GM19351 (cell line): ENCODE data around the gene FREY1.
"Not testable (repeated sequence)": the region's sequence is repeated elsewhere in the genome, so short reads cannot be mapped to it uniquely, and the experiment has no call there.

Experiments
- ATAC-seq: cut with Tn5 transposase; IDR thresholded peaks from one replicate; pipeline ENCODE4 v1.9.1; 2021; ENCODE audit warnings: mild to moderate bottlenecking, moderate library complexity; ENCODE audit not compliant: unreplicated experiment

FREY1 gene

DNA sequence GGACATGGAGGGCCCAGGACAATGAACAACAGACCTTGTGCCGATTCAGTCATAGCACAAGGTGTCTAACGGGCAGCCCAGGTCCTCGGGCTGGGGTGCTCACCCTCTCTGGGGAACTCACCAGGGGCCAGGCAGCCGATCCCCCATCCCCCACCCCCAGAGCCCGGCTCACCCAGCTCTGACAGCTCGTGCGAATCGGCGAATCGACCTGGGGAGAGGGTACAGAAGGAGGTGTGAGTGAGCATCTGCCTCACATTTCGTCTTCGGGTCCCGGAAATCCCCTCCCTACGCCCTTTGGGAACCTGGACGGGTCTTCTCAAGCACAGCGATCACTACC is 10.2 kb upstream of the FREY1 start:
- no peak for ATAC-seq

GRCh38 chr11:45915446-45915845 is 8.4 kb upstream of the FREY1 start:
- no peak for ATAC-seq

- no peak for ATAC-seq
Observed at GRCh38 chr11:45913942-45914635, 7.0 kb upstream of the FREY1 start.

GRCh38 chr11:45913514-45913913 is 6.4 kb upstream of the FREY1 start:
- no peak for ATAC-seq

GRCh38 chr11:45910623-45911022 is 3.6 kb upstream of the FREY1 start:
- ATAC-seq = no peak

- ATAC-seq = no peak
Observed at GRCh38 chr11:45909594-45910475, 2.8 kb upstream of the FREY1 start.

DNA sequence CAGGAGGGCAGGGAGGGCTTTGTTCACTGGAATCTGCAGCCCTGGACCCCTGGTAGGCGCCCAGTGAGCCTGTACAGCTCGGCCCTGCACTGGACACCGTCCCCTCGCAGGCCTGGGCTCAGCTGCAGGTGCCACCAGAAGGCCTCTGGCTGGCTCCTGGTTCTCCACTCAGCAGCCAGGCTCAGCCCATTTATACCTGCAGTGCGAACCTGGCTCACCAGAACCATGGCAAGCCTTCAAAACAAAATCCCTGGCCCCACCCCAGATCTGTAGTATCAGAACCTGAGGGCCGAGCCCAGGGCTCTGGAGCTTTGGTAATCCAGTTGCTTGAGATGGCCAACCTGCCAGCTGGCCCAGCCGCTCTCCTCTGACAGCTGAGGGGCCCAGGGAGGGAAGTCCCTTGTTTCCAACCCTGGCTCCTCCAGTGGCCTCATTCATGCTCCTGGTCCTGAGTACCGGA is 870 bp upstream of the FREY1 start:
- ATAC-seq = no peak

DNA sequence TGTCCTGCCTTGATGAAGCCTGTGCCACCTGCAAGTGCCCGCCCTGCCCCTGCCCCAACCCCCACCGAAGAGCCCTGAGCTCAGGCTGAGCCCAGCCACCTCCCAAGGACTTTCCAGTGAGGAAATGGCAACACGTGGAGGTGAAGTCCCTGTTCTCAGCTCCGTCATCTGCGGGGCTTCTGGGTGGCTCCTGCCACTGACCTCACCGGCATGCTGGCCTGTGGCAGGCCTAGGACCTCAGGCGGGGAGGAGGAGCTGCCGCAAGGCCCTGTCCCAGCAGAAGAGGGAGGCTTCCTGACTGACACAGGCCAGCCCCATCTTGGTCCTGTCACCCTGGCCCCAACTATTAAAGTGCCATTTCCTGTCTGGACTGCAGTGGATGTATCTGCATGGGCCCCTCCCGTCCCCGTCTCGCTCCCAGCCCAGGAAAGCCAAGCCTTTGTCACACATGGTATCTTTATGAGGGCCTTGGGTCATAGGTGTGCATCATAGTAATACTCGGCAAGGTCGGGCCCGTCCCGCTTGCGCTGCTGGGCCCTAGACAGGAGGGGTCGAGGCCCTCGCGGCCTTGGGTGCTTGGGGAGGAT is 882 bp downstream of the FREY1 start:
- no peak for ATAC-seq

DNA sequence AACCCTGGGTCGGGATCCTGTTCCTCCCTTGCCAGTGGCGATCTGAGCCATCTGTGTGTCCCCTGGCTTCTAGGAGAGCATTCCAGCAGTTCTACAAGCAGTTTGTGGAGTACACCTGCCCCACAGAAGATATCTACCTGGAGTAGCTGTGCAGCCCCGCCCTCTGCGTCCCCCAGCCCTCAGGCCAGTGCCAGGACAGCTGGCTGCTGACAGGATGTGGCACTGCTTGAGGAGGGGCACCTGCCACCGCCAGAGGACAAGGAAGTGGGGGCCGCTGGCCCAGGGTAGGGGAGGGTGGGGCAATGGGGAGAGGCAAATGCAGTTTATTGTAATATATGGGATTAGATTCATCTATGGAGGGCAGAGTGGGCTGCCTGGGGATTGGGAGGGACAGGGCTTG is 1.5 kb downstream of the FREY1 start:
- ATAC-seq = not testable (repeated sequence)

- ATAC-seq = no peak
Observed at GRCh38 chr11:45905095-45905494, 2.0 kb downstream of the FREY1 start.

GRCh38 chr11:45904309-45904915 is 2.7 kb downstream of the FREY1 start:
- no peak for ATAC-seq

GRCh38 chr11:45902452-45903380 is 4.4 kb downstream of the FREY1 start:
- ATAC-seq = no peak

- no peak for ATAC-seq
Observed at GRCh38 chr11:45901626-45902025, 5.4 kb downstream of the FREY1 start.

DNA sequence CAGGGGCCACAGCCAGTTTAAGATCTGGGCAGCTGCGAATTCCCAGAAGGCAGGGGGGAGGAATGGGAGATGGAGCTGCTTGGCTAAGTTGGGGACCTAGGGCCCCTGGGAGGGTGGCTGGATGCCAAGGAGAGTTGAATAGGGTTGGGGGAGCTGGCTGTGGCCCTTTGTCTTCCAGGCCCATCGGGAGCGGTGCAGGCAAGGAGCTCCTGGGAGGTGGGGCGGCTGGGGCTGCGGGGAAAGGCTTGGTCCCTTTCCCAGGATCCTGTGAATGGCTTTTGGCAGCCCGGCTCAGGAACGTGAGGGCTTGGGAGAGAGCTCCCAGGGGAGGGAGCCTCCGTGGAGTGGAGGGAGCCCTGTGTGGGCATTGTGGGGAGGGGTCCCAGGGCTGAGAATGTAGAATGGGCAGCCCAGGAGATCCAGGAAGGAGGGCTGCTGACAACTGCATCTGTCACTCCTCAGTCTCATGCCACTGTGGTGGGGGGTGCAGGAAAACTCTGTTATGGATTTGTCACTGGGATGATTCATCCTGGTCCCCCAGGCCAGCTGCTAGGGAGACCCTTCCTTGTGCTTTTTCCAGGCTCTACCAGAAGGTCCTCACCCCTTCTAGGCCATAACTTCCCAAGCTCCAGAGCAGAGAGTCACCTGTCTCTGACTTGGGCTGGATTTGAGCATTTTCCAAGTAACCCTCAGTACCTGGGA is 6.0 kb downstream of the FREY1 start:
- ATAC-seq = no peak

GRCh38 chr11:45900175-45900800 is 6.8 kb downstream of the FREY1 start:
- not testable (repeated sequence) for ATAC-seq

GRCh38 chr11:45899448-45900174 is 7.5 kb downstream of the FREY1 start:
- peak; percentile 77 for ATAC-seq

DNA sequence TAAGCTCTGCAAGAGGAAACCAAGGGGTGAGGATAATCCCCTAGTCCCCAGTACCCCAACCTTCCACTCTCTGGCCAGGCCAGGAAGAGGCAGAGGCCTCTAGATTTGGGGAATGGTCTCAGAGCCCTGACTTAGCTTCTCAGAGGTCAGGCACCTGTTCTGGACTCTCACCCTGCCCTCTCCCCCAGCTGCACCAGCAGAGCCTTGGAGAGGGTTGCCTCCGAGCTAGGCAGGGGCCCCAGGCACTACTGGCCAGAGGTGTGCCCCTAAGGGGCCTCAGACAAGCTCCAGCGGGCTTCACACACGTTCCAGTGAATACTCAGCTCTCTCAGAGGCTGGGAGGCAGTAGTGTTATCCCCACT is 8.0 kb downstream of the FREY1 start:
- no peak for ATAC-seq

- ATAC-seq = no peak
Observed at GRCh38 chr11:45897556-45897955, 9.5 kb downstream of the FREY1 start.
